ENCODE results near the gene TRRAP.

The TRRAP gene

GRCh38 chr7:99011341-99011705 lies 133.0 kb downstream of the TRRAP start:
- DNase-seq: no peak

- DNase-seq: no peak
Observed at GRCh38 chr7:99011706-99012404, 133.5 kb downstream of the TRRAP start.

GRCh38 chr7:99012722-99013121 lies 134.4 kb downstream of the TRRAP start:
- DNase-seq: no peak

- DNase-seq: no peak
Observed at GRCh38 chr7:99013266-99014112, 135.2 kb downstream of the TRRAP start.

- DNase-seq: no peak
Observed at GRCh38 chr7:99014113-99014985, 136.0 kb downstream of the TRRAP start.

GRCh38 chr7:99016196-99016595 lies 137.9 kb downstream of the TRRAP start:
- DNase-seq: no peak

- no peak for DNase-seq
Observed at GRCh38 chr7:99019523-99020412, 141.4 kb downstream of the TRRAP start.

- no peak for DNase-seq
Observed at GRCh38 chr7:99020413-99020715, 142.0 kb downstream of the TRRAP start.

- no peak for DNase-seq
Observed at GRCh38 chr7:99021941-99022560, 143.7 kb downstream of the TRRAP start.

- no peak for DNase-seq
Observed at GRCh38 chr7:99024066-99024465, 145.7 kb downstream of the TRRAP start.

- no peak for DNase-seq
Observed at GRCh38 chr7:99027241-99027640, 148.9 kb downstream of the TRRAP start.

- DNase-seq: no peak
Observed at GRCh38 chr7:99027841-99028240, 149.5 kb downstream of the TRRAP start.

- no peak for DNase-seq
Observed at GRCh38 chr7:99028261-99028973, 150.1 kb downstream of the TRRAP start.

GRCh38 chr7:99029466-99030435 lies 151.4 kb downstream of the TRRAP start:
- no peak for DNase-seq

- DNase-seq: no peak
Observed at GRCh38 chr7:99030457-99030856, 152.1 kb downstream of the TRRAP start.

GRCh38 chr7:99030951-99031350 lies 152.6 kb downstream of the TRRAP start:
- DNase-seq: no peak

GRCh38 chr7:99031496-99031895 lies 153.2 kb downstream of the TRRAP start:
- DNase-seq: no peak

GRCh38 chr7:99032928-99033327 lies 154.6 kb downstream of the TRRAP start:
- DNase-seq: no peak

- no peak for DNase-seq
Observed at GRCh38 chr7:99033765-99034164, 155.4 kb downstream of the TRRAP start.

Data from NCI-H1092 treated with DMSO at 0.1 percent for 48 hours (cell line).